ENCODE results near the gene HHIPL2.
A peak's percentile ranks its signal among the peaks of the same experiment; 100 is the strongest.
"Not testable (repeated sequence)": the region's sequence is repeated elsewhere in the genome, so short reads cannot be mapped to it uniquely, and the experiment has no call there.

Gene HHIPL2

DNA sequence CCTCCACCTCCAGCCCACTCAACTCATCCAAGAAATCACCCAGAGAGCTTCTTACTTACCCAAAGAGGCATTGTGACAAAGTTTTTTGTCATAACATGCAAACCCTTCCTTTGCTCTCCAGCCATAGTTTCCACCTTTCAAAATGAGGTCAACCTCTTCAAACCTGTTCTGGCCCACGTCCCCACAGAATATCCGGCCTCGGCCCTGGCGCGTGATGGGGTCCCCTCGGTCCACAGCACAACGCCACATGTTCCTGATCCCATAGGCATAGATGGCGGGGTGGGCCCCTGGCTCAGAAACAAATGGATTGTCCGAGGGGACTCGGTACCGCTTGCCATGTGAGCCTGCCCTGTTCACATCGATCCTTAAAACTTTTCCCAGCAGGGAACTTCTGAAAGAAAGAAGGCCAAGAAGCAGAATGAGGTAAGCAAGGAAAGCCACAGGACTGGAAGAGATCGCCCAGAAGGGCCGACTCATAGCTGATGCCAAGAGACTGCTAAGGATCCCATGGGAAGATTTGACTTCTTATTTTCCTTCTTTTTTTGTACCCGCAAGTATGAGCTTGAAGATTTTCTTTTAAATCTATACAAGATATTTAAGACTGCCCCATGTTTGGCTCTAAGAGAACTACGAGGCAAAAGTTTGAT is 7.8 kb downstream of the HHIPL2 start:
- no peak for DNase-seq

GRCh38 chr1:222535455-222535854 is 12.4 kb downstream of the HHIPL2 start:
- DNase-seq, result no peak

DNA sequence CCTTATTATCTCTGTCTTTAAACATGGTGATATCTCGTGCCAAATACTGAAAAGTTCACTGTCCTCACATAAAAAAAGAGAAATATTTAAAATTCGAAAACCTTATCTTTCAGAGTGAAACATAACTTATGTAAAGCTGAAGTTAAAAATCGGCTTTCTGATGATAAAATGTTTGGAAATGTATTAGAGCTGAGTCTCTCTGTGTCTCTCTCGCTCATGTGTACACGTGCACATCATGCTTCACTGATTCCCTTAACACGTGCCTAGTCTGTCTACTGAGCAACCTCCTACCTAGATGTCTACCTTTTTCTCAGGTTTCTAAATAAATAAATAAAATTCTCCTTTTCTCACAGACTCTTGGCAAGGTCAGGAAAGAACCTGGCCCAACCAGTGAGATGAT is 17.1 kb downstream of the HHIPL2 start:
- DNase-seq, result no peak

- DNase-seq, result no peak
These were observed 18.0 kb downstream of the HHIPL2 start for GRCh38 chr1:222529916-222530315.

DNA sequence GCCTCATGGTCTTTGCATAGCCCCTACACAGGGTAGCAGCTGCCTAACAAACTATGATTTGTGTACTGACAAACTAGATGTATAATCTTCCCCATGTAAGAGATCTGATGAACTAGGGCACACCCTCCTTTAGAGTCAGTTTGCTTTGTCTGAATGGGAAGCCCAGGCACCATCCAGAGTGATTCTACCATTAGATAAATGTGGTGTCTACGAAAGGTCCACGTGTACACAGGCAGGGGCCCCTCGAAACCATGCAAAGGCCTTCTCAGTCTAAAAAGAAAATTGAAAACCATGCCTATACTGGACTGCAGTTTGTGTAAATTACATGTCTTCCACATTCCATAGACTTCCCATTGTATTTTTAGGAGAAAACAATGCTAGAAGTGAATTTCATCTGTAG is 18.7 kb downstream of the HHIPL2 start:
- DNase-seq, result no peak

DNA sequence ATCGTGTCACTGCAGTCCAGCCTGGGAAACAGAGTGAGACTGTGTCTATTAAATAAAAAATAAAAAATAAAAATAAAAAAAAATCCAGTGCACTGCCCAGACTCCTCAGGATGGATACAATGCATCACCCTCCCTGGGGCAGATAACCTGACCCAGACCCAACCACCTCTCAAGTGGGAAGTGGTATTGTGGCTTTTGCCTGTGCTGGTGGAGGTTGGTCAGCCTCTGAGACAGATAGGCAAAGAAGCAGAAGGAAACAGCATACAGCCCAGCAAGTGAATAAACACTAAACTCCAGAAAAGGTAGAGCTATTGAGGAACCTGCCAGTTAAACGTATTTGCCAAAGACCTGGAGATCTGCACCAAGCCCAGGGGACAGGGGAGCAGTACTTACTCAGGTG is 22.0 kb downstream of the HHIPL2 start:
- DNase-seq, result no peak

DNA sequence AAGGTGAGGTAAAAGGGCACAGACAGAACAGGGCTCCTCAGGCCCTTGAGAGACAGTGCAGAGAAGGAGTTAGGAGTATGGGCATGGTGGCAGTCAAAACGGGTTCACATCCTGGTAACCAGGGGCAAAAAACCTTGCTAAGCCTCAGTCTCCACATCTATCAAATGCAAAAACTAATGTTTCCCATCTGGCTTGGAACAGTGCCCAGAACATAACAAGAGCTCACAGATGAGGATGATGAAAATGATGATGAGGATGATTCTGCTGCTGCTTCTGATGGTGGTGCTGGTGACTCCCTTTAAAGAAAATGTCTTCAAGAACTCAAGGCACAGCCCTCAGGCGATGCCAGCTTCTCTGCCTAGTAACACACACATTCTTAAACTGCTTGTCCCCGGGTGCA is 24.1 kb downstream of the HHIPL2 start:
- DNase-seq, result no peak

DNA sequence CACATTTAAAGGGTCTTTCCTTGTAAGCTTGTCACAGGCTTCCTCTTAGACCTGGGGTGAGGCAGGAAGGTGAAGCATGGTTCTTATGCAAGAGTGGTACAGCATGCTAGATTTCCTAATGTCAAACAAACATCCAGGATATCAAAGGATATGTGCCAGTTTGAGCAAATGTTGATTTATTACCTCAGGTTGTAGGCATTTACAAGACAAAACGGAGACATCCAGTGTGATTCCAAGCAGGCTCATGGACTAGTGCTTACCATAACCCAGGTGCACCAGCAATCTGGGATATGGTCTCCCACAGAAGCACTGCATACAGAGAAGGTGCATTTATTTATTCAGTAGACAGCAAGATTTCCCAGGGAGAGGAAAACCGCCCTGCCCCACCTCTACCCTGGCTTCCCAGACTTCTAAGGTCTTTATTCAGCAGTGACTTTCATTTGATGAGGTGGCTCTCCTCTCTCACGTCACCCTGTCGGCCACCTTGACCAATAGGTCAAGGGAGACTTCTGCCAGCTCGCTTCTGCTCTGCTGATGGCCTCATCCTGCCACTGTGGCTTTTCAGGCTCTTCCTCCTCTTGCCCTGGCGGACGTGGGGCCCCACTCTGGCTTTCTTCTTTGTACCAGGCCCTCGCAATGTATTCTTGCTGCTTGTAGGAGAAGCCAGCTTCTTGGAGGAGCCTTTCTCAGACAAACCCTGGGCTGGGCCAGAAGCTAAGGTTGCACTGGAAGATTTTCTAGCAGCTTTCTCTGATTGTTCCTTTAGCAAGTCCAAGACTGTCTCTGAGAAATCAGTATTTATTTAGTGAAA is 25.6 kb downstream of the HHIPL2 start:
- no peak for DNase-seq

DNA sequence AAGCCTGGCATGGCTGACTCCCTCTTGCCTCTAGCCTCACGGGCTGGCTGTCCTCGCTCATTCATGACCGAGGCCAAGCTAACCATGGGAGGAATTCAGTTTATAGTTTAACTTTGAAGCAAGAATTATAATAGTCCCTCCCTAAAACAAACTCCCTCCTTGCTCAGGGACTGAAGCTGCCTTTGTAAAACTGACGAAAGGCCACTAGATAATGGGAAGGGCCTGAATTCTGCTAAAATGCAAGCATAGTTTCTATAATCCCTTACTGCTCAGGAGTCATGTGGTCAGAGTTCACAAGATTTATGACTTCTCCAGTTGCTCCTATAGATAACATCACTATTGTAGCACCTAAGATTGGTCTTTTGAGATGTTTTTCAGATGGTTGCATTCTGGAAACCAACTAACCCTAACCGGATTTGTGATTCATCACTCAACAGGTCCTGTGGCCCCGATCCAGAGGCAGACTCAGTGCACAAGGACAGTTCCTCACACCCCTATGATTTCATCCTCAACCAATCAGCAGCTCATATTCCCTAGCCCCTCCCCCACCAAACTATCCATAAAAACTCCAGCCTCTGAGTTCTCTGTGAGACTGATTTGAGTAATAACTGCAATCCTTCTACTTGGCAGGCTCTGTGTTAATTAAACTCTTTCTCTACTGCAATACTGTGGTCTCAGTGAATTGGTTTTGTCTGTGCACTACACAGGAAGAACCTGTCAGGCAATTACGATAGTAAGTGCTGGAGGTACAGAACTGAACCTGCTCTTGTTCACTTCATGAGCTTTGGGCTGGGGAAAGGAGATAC is 26.4 kb downstream of the HHIPL2 start:
- DNase-seq, result peak; percentile 83

DNA sequence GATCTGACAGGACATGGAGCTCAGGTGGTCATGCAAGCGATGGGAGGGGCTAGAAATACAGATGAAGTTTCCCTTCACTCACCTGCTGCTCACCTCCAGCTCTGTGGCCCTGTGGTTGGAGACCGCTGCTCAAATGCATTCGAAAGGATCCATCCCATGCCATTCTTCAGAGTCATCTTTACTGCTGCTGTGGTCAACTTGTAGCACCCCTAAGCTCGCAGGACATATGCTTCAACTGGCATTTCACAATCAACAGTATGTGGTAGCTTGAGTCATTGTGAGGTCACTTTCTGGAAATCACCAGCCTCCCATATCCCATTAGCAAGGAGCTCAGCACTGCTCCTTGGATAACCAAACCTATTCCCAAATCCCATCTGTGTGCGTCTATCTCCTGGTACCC is 58.4 kb downstream of the HHIPL2 start:
- DNase-seq, result peak; percentile 80

- not testable (repeated sequence) for DNase-seq
These were observed 60.1 kb downstream of the HHIPL2 start for GRCh38 chr1:222487774-222488173.

DNA sequence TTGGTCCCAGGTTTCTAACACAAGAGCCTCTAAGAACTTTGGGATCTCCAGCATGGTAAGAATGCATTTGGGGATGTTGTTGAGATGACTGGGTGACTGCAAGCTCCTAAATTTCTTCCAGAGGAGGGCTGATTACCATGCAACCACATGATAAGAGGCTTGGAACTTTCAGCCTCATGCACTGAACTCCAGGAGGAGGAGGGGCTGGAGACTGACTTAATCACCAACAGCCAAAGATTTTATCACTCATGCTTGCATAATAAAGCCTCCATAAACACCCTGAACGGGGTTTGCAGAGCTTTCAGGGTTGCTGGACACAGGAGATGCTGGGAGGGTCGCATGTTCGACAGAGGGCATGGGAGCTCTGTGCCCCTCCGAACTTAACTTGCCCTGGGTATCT is 63.9 kb downstream of the HHIPL2 start:
- DNase-seq, result peak; percentile 45

DNA sequence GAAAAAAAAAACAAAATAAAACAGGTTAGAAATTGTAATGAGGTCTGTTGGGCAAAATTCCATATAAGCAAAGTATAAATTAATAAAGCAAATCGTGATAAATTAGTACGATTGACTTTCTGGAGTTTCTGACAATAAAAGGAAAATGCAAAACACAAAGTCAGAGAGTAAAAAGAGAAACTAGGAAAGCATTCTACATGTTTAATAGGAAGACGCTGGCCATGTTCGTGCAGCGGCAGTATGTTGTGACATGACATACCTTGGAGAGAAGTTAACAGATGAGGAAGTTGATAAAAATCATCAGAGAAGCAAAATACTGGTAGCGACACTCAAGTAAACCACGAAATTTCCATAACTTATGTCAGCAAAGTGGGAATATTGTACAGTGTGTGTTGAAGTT is 68.3 kb downstream of the HHIPL2 start:
- DNase-seq, result not testable (repeated sequence)

DNA sequence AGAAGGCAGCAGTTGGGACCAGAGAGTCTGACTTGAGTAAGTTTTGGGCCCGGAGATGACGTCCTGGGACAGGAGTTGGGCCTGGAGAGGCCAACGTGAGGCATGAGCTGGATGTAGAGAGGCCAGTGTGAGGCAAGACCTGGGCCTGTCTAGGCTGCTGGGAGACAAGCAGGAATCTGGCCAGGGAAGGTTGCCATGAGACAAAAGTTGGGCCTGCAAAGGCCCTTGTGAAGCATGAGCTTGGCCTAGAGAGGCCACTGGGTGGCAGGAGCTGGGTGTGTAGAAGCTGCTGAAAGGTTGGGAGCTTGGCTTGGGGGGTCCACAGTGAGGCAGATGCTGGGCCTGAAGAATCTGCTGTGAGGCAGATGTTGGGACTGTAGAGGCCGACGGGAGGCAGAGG is 71.5 kb downstream of the HHIPL2 start:
- DNase-seq, result peak; percentile 36

- DNase-seq, result not testable (repeated sequence)
These were observed 74.2 kb downstream of the HHIPL2 start for GRCh38 chr1:222473717-222474116.

- not testable (repeated sequence) for DNase-seq
These were observed 74.9 kb downstream of the HHIPL2 start for GRCh38 chr1:222472776-222473540.

Measured in HCEC 1CT (cell line).